A549 (cell line): ENCODE measurements around the gene MAD1L1.

ENCODE experiments used
- BHLHE40 ChIP-seq: IDR thresholded peaks from 2 replicates; pipeline ENCODE4 v1.6.1; 2012; ENCODE audit warnings: low read depth, low read length, inconsistent platforms
- CEBPB ChIP-seq, 2 experiments: fragments of >200 bp in 1 of 2; sonication (Bioruptor Twin) in 1 of 2; formaldehyde crosslinking in 1 of 2; IDR thresholded peaks; 2 replicates each; pipeline ENCODE4 v1.6.1; 2012 to 2016
- CHD2 ChIP-seq: fragments of 150-350 bp; IDR thresholded peaks from 2 replicates; pipeline ENCODE4 v1.6.1; 2014; ENCODE audit warnings: low read length; ENCODE audit not compliant: partially characterized antibody
- CHD4 ChIP-seq: fragments of 200-600 bp; sonication (generic); IDR thresholded peaks from 2 replicates; pipeline ENCODE4 v1.6.1; 2016; ENCODE audit warnings: antibody characterized with exemption, mild to moderate bottlenecking, borderline replicate concordance
- CTCF ChIP-seq: fragments of >200 bp; sonication (Bioruptor Twin); formaldehyde crosslinking; IDR thresholded peaks from 3 replicates; pipeline ENCODE4 v1.5.1; 2016
- HDAC2 ChIP-seq: fragments of 200-600 bp; sonication (generic); IDR thresholded peaks from 2 replicates; pipeline ENCODE4 v1.6.1; 2016
- HOXA7 ChIP-seq: fragments of 250-450 bp; sonication (Bioruptor Pico); IDR thresholded peaks from 2 replicates; pipeline ENCODE4 v1.5.0; 2020; ENCODE audit warnings: mild to moderate bottlenecking, moderate library complexity
- MAFK ChIP-seq: fragments of 450-650 bp; IDR thresholded peaks from 2 replicates; pipeline ENCODE4 v1.6.1; 2014; ENCODE audit not compliant: partially characterized antibody
- NR3C1 ChIP-seq: fragments of >200 bp; sonication (Bioruptor Twin); formaldehyde crosslinking; IDR thresholded peaks from 3 replicates; pipeline ENCODE4 v1.6.1; 2017
- POLR2A ChIP-seq: IDR thresholded peaks from 2 replicates; pipeline ENCODE4 v1.6.1; 2012; ENCODE audit warnings: mild to moderate bottlenecking, low read length
- REST ChIP-seq: fragments of 200-600 bp; sonication (generic); IDR thresholded peaks from 2 replicates; pipeline ENCODE4 v1.6.1; 2016; ENCODE audit warnings: antibody characterized with exemption, mild to moderate bottlenecking, moderate library complexity
- RFX5 ChIP-seq: fragments of 450-650 bp; IDR thresholded peaks from 2 replicates; pipeline ENCODE4 v1.7.1; 2014; ENCODE audit warnings: antibody characterized with exemption, mild to moderate bottlenecking, moderate library complexity
- ZSCAN20 ChIP-seq: fragments of 250-450 bp; sonication (Bioruptor Pico); IDR thresholded peaks from 2 replicates; pipeline ENCODE4 v1.8.0; 2022; ENCODE audit warnings: mild to moderate bottlenecking, moderate library complexity

- TF ChIP-seq POLR2A (no peak), CTCF (no peak), NR3C1 (no peak), RFX5 (no peak), BHLHE40 (no peak), CHD2 (no peak), REST (no peak), HDAC2 (no peak), ZSCAN20 (CRISPR knock-in tag) (no peak), CEBPB (IDR thresholded peaks at IDR 0.05) (no peak), HOXA7 (CRISPR knock-in tag) (no peak), MAFK (no peak), CHD4 (no peak)
Measured at GRCh38 chr7:1885465-1886226, 347.1 kb downstream of the MAD1L1 start.
